Astrocyte of the spinal cord (primary cell): ENCODE measurements around the gene UBA1.
A peak's percentile ranks its signal among the peaks of the same experiment; 100 is the strongest.

Experiments used
- DNase-seq: peaks from one replicate; pipeline ENCODE4 v3.0.0; 2011; ENCODE audit warnings: low read depth, low spot score
- H3K4me3 ChIP-seq: 2 replicates; pipeline ENCODE4 v1.5.1; 2011; ENCODE audit warnings: low read depth, mild to moderate bottlenecking, low read length, moderate library complexity
- in situ Hi-C: cut with HindIII; loops from 2 replicates; pipeline ENCODE4 v1.10.0; 2017; ENCODE audit warnings: low sequenced_read_pairs
- TF ChIP-seq, protein P1 (sequence below): IDR thresholded peaks from 2 replicates; pipeline ENCODE4 v1.5.1; 2012; ENCODE audit warnings: low read depth, mild to moderate bottlenecking, low read length, inconsistent platforms

UBA1 gene

DNA sequence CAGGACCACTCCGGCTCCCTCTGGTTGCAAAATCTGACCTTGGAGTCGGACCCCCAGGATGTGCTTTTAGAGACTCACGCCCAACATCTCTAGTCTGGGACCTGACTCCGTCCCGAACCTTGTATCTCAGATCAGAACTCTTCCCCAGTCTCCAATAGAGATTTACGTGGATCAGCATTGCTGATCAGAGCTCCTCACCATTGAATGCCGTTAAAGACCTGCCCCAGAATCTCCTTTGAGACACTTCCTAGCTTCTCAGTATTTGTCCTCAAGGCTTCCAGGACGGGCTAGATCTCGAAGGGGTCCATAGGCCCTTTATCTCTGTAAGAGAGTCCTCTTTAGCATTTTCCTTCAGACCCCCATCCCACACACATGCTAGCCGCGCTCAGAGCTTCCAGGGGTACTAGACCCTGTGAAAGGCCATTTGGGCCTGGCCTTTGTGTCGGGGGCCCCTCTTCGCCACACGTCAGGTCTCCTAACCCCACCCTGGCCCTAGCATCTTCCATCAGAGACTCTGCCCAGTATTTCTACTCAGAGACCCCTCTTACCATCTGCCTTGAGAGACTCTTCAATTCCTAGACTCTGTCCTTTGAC, 662 bp downstream of the UBA1 start:
- TF ChIP-seq, protein P1, sequence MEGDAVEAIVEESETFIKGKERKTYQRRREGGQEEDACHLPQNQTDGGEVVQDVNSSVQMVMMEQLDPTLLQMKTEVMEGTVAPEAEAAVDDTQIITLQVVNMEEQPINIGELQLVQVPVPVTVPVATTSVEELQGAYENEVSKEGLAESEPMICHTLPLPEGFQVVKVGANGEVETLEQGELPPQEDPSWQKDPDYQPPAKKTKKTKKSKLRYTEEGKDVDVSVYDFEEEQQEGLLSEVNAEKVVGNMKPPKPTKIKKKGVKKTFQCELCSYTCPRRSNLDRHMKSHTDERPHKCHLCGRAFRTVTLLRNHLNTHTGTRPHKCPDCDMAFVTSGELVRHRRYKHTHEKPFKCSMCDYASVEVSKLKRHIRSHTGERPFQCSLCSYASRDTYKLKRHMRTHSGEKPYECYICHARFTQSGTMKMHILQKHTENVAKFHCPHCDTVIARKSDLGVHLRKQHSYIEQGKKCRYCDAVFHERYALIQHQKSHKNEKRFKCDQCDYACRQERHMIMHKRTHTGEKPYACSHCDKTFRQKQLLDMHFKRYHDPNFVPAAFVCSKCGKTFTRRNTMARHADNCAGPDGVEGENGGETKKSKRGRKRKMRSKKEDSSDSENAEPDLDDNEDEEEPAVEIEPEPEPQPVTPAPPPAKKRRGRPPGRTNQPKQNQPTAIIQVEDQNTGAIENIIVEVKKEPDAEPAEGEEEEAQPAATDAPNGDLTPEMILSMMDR: no peak
- DNase-seq: no peak
- H3K4me3 ChIP-seq: peak overlapping the region; percentile 98
- in situ Hi-C loops: no loop called here

DNA sequence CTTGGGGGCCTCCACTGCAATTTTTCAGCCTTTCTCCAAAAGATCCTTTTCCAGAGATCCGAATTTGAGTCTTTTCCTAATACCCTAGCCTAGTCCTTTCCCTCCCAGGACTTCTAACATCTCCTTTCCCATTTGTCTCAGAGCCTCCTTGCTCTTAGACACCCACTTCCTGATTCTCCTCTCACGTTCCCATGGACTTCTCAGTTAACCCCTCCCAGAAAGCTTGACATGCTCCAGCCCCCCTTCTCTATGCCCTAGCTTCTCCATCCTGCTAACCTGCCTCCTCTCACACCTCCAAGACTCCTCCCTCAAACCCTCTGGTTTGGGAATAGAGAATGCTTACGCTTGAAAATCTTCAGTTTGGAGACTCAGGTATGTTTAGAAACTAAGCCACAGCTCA, 2.5 kb downstream of the UBA1 start:
- no peak for DNase-seq
- TF ChIP-seq, protein P1: no peak
- in situ Hi-C loops: no loop called here
- H3K4me3 ChIP-seq: no peak overlapping the region

DNA sequence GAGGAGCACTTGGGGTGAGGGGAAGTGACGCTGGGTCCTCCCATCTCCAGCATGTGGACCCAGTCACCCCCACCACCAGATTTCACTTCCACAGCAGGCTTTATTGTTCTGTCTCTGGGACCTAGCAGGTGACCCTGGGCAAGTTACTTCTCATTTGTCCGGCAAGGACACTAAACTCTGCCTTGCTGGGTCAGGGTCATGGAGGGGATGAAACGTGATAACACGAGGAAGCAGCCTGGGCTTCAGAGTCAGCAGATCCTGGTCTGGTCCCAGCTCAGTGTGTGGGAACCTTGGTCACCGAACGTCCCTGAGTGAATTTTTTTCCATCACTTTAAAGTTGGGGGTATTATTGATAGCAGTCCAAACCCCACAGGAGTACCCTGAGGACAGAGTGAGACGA, 3.9 kb downstream of the UBA1 start:
- no peak for DNase-seq
- TF ChIP-seq, protein P1: no peak
- in situ Hi-C loops: no loop called here
- H3K4me3 ChIP-seq: no peak overlapping the region

DNA sequence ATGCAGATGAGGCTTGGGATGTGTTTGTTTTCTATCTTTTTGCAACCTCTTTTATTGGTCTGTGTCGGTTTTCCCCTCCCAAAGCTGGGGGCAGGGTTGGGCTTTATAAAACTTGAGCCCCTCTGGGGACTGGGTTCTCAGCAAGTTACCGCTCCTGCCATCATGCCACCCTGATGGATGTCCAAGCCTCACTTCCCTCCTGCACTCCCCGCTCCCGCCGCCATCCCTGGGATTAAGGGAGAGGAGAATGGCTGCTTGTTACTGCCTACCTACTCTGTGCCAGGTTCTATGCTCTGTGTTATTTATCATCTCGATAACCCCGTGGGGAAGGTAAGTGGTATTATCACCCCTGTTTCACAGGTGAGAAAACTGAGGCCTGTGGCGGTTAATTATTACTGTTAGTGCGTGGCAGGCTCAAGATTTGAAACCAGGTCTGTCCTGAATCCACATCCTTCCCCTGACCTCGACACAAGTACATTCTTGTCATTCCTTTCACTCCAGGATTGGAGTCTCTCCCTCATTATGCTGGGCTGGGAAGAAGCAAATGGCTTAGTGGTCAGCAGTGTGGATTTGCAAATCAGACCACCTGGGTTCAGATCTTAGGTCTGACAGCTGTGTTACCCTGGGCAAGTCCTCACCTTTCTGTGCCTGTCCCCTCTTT, 4.5 kb downstream of the UBA1 start:
- no peak overlapping the region for H3K4me3 ChIP-seq
- DNase-seq: peak; percentile 17
- in situ Hi-C loops: no loop called here
- TF ChIP-seq, protein P1: no peak

DNA sequence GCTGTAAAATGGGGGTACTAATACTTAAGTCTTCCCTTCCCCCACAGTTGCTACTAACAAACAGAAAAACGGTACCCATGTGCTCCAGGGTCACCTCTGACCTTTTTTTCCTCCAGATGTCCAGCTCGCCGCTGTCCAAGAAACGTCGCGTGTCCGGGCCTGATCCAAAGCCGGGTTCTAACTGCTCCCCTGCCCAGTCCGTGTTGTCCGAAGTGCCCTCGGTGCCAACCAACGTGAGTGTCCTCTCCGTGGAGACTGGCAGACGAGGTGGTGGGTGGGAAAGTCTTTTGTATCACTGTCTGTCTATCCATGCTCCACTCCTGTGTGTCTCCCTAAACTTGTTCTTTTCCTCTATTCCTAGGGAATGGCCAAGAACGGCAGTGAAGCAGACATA, 5.1 kb downstream of the UBA1 start:
- in situ Hi-C loops: no loop called here
- H3K4me3 ChIP-seq: no peak overlapping the region
- no peak for DNase-seq
- TF ChIP-seq, protein P1: no peak

DNA sequence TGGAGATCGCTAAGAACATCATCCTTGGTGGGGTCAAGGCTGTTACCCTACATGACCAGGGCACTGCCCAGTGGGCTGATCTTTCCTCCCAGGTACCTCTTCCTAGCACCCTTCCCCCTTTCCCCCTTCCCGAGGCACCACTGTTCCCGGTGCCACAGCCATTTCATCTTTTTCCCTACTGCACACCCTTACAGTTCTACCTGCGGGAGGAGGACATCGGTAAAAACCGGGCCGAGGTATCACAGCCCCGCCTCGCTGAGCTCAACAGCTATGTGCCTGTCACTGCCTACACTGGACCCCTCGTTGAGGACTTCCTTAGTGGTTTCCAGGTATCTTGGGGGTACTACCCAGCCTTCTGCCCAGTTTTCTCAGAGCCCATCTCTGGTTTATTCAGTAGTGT, 5.7 kb downstream of the UBA1 start:
- TF ChIP-seq, protein P1: no peak
- no peak overlapping the region for H3K4me3 ChIP-seq
- in situ Hi-C loops: no loop called here
- DNase-seq: no peak
